ENCODE data around the gene OR1D5. TPM values are rescaled to one million over a fixed set of nuclear protein-coding genes. Genes with fewer than 3 reads are reported as not detected.

Gene OR1D5
- total and polyA plus RNA-seq, 2 of the 8 experiments (the other 6 are each of a cell fraction or from before 2014, with no cell fraction given) = not detected

DNA sequence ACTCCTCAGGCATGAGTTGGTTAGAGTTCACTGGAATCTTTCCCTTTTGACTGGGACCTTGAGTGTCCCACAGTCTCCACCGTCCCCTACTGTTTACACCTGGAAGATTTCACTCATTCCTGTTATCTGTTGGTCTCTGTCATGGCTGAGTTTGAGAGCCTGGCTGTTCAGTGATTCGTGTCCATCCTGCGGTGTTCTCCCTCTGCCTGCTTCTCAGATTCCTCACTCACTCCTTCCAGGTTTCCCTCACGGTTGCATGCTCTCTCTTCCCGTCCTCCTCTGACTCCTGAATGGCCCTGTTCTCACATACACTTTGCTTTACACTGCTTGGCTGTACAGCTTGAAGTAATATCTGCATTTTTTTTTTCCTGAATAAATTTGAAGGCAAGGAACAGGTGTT, 24.5 kb downstream of the OR1D5 start:
- no peak overlapping the region for H3K56ac ChIP-seq (replicated peaks; ENCODE audit: insufficient read length, low read depth, low read length)
- DNase-seq (ENCODE audit: low read depth in 1 of 2, low spot score in 2 of 2) = no peak
- CTCF ChIA-PET (ENCODE audit: partially characterized antibody) = interaction anchor here (0.9 to 1.4 kb wide), 2 partner anchors 108 to 253 kb away, joined by 3 read pairs; no protein-coding TSS in a partner anchor
- TF ChIP-seq RXRA (IDR thresholded peaks at IDR 0.05; ENCODE audit: insufficient read depth, low read depth, low read length) (no peak), PHF8 (conservative IDR thresholded peaks at IDR 0.05; ENCODE audit: low read depth, low read length) (no peak), SRF (IDR thresholded peaks at IDR 0.05; ENCODE audit: low read depth, low read length) (no peak), KDM4A (IDR thresholded peaks at IDR 0.05; ENCODE audit: low read depth, low read length, severe bottlenecking) (no peak), HDAC6 (IDR thresholded peaks at IDR 0.05; ENCODE audit: low read depth, low read length) (no peak), TEAD4 (IDR thresholded peaks at IDR 0.05; ENCODE audit: low read depth, low read length) (no peak), NRF1 (IDR thresholded peaks at IDR 0.05; ENCODE audit: low read depth, low read length) (no peak), POLR2A (IDR thresholded peaks at IDR 0.05; ENCODE audit: control extremely low read depth in 1 of 2, low read depth in 2 of 2, low read length in 2 of 2) (no peak), SIX5 (IDR thresholded peaks at IDR 0.05; ENCODE audit: low read depth, low read length) (no peak), GABPA (IDR thresholded peaks at IDR 0.05; ENCODE audit: borderline replicate concordance, insufficient read depth, low read length) (no peak), TAF1 (IDR thresholded peaks at IDR 0.05; ENCODE audit: low read depth, low read length) (no peak), NANOG (IDR thresholded peaks at IDR 0.05; ENCODE audit: insufficient read depth, low read depth, low read length, poor library complexity, severe bottlenecking) (no peak), SP4 (IDR thresholded peaks at IDR 0.05; ENCODE audit: low read length) (no peak), SUZ12 (IDR thresholded peaks at IDR 0.05; ENCODE audit: low read length) (no peak)

More for the DNA sequence above, 24.5 kb downstream of the OR1D5 start:
- no peaks in the 10 kb centered on the region for H3K27me3 ChIP-seq (replicated peaks in 1 of 4; ENCODE audit: control insufficient read depth in 3 of 4, extremely low read depth in 1 of 4, insufficient read depth in 3 of 4, low read length in 3 of 4)
- no peak overlapping the region for H3K4ac ChIP-seq (replicated peaks; ENCODE audit: insufficient read length, low read depth, low read length)
- no peak overlapping the region for H3K18ac ChIP-seq (ENCODE audit: extremely low read depth, low read length)
- peaks cover 0 to 2% of the 10 kb centered on the region in 2 experiments for H4K20me1 ChIP-seq (replicated peaks in 1 of 2; ENCODE audit: control insufficient read depth in 1 of 2, insufficient read depth in 2 of 2, low read length in 2 of 2)
- no peak overlapping the region for H3K14ac ChIP-seq (ENCODE audit: insufficient read length)
- no peak overlapping the region for H3K4me3 ChIP-seq (ENCODE audit: extremely low read depth in 1 of 4, insufficient read depth in 2 of 4, low read depth in 3 of 4, low read length in 4 of 4)
- no peak overlapping the region for H2BK12ac ChIP-seq (ENCODE audit: low read depth, low read length)
- H2AFZ ChIP-seq (ENCODE audit: low read length) = no peak overlapping the region
- no peak overlapping the region for H3K9ac ChIP-seq (replicated peaks in 1 of 4; ENCODE audit: extremely low read depth in 1 of 4, low read depth in 3 of 4, low read length in 3 of 4)
- no peak for FAIRE-seq
- H3K4me1 ChIP-seq (replicated peaks in 1 of 4; ENCODE audit: control insufficient read depth in 3 of 4, insufficient read depth in 4 of 4, low read length in 3 of 4) = no peaks in the 10 kb centered on the region
- POLR2A ChIA-PET (ENCODE audit: partially characterized antibody) = interaction anchor here (0.7 kb wide), 3 partner anchors 190 to 566 kb away, joined by 3 read pairs; no protein-coding TSS in a partner anchor
- H3K79me1 ChIP-seq (ENCODE audit: low read depth, low read length) = no peaks in the 10 kb centered on the region
- H2AK5ac ChIP-seq (ENCODE audit: low read depth, low read length) = no peak overlapping the region
- H4K91ac ChIP-seq (replicated peaks; ENCODE audit: insufficient read length, low read length) = no peak overlapping the region
- no peak overlapping the region for H2BK15ac ChIP-seq (ENCODE audit: low read length)
- H3K23ac ChIP-seq (ENCODE audit: insufficient read length) = no peak overlapping the region
- WGBS, 2 experiments (ENCODE audit: extremely low coverage in 1 of 2, insufficient coverage in 1 of 2, insufficient read length in 1 of 2, insufficient replicate concordance in 2 of 2, low coverage in 1 of 2, low lambda C conversion rate in 2 of 2, missing lambda C conversion rate in 1 of 2) = 76% methylated on average over 5 of the region's 5 CpGs; no CpG with 5 or more reads in 1 of the 2 experiments
- no peak overlapping the region for H2BK20ac ChIP-seq (ENCODE audit: low read length)
- H3K9me3 ChIP-seq (ENCODE audit: insufficient read depth in 2 of 2, low read depth in 1 of 2, low read length in 1 of 2) = peaks cover 8 to 11% of the 10 kb centered on the region in 2 experiments
- no peaks in the 10 kb centered on the region for H3K79me2 ChIP-seq (ENCODE audit: control insufficient read depth in 1 of 2, insufficient read depth in 2 of 2, low read length in 2 of 2)
- H2BK5ac ChIP-seq (ENCODE audit: low read depth, low read length) = no peak overlapping the region
- no peak overlapping the region for H2BK120ac ChIP-seq (replicated peaks; ENCODE audit: low read depth, low read length)
- no peak overlapping the region for H4K5ac ChIP-seq (ENCODE audit: insufficient read length, low read depth, low read length)
- no peaks in the 10 kb centered on the region for H3K23me2 ChIP-seq (ENCODE audit: low read depth, low read length)
- H3K4me2 ChIP-seq (ENCODE audit: insufficient read depth in 1 of 2, low read depth in 2 of 2, low read length in 2 of 2) = no peak overlapping the region
- no peak overlapping the region for H4K8ac ChIP-seq (ENCODE audit: extremely low read depth, insufficient read depth, low read length)
- 0 out of 8 replicates have a peak, but pooled peaks cover 0 to 2% (median 0%) of the 10 kb centered on the region in 4 experiments for H3K36me3 ChIP-seq (ENCODE audit: control insufficient read depth in 2 of 4, insufficient read depth in 4 of 4, low read length in 3 of 4)
- H3K27ac ChIP-seq (ENCODE audit: low read depth, low read length) = no peak overlapping the region
